ENCODE measurements around the gene CD247.
A peak's percentile ranks its signal among the peaks of the same experiment; 100 is the strongest.

Gene CD247

GRCh38 chr1:167541610-167542009 lies 23.3 kb upstream of the CD247 start:
- H3K4me3 ChIP-seq (ENCODE audit: low read length) = no peak overlapping the region
- DNase-seq (ENCODE audit: low read depth) = no peak
- TF ChIP-seq CTCF (conservative IDR thresholded peaks at IDR 0.05; ENCODE audit: low read length) = no peak

GRCh38 chr1:167541003-167541402 lies 22.7 kb upstream of the CD247 start:
- DNase-seq (ENCODE audit: low read depth) = no peak
- no peak for TF ChIP-seq CTCF (conservative IDR thresholded peaks at IDR 0.05; ENCODE audit: low read length)
- H3K4me3 ChIP-seq (ENCODE audit: low read length) = no peak overlapping the region

GRCh38 chr1:167538657-167539056 lies 20.3 kb upstream of the CD247 start:
- no peak overlapping the region for H3K4me3 ChIP-seq (ENCODE audit: low read length)
- no peak for DNase-seq (ENCODE audit: low read depth)

GRCh38 chr1:167533851-167534300 lies 15.5 kb upstream of the CD247 start:
- no peak overlapping the region for H3K4me3 ChIP-seq (ENCODE audit: low read length)
- peak; percentile 91 for TF ChIP-seq CTCF (conservative IDR thresholded peaks at IDR 0.05; ENCODE audit: low read length)
- DNase-seq (ENCODE audit: low read depth) = peak; percentile 37

More at GRCh38 chr1:167538657-167539056, 20.3 kb upstream of the CD247 start:
- 0 out of 2 replicates have a peak, but pooled peaks have one; percentile 7 for TF ChIP-seq CTCF (conservative IDR thresholded peaks at IDR 0.05; ENCODE audit: low read length)

GRCh38 chr1:167532964-167533824 lies 14.9 kb upstream of the CD247 start:
- DNase-seq (ENCODE audit: low read depth) = no peak
- H3K4me3 ChIP-seq (ENCODE audit: low read length) = no peak overlapping the region
- TF ChIP-seq CTCF (conservative IDR thresholded peaks at IDR 0.05; ENCODE audit: low read length) = no peak

GRCh38 chr1:167532375-167532774 lies 14.0 kb upstream of the CD247 start:
- no peak for TF ChIP-seq CTCF (conservative IDR thresholded peaks at IDR 0.05; ENCODE audit: low read length)
- no peak overlapping the region for H3K4me3 ChIP-seq (ENCODE audit: low read length)
- DNase-seq (ENCODE audit: low read depth) = no peak

Measured in AG10803 (cell line).